Vagina (tissue), 2 donors: ENCODE data around the gene ALB. TPM values are rescaled to one million over a fixed set of nuclear protein-coding genes. Genes with fewer than 3 reads are reported as not detected.

Experiments used
- DNase-seq, 2 donors: peaks; one replicate each; pipeline ENCODE4 v3.0.0-alpha.2; 2017; ENCODE audit errors: extremely low spot score in 2 of 2
- H3K27ac ChIP-seq: fragments of 200-600 bp; sonication (generic); one replicate; pipeline ENCODE4 v1.5.1; 2019
- H3K27me3 ChIP-seq: fragments of 200-600 bp; sonication (generic); one replicate; pipeline ENCODE4 v1.5.1; 2019
- H3K36me3 ChIP-seq, 2 donors: fragments of 200-600 bp; sonication (generic); one replicate each; pipeline ENCODE4 v1.5.1; 2017 to 2019
- H3K4me1 ChIP-seq: fragments of 200-600 bp; sonication (generic); one replicate; pipeline ENCODE4 v1.5.1; 2019
- H3K4me3 ChIP-seq, 2 donors: fragments of 200-600 bp; sonication (generic); 1 replicate in 1 of 2; 2 replicates in 1 of 2; pipeline ENCODE4 v1.5.1; 2016 to 2019
- H3K9me3 ChIP-seq: fragments of 200-600 bp; sonication (generic); one replicate; pipeline ENCODE4 v1.5.1; 2019
- POLR2A ChIP-seq, 2 donors: fragments of 450-650 bp; IDR thresholded peaks; one replicate each; pipeline ENCODE4 v1.6.1; 2017; ENCODE audit warnings: antibody characterized with exemption in 2 of 2, mild to moderate bottlenecking in 2 of 2, moderate library complexity in 2 of 2
- POLR2AphosphoS5 ChIP-seq, 2 donors: sonication (generic); formaldehyde crosslinking; IDR thresholded peaks; one replicate each; pipeline ENCODE4 v1.9.0; 2017; ENCODE audit warnings: antibody characterized with exemption in 2 of 2, mild to moderate bottlenecking in 2 of 2, low read depth in 1 of 2; ENCODE audit not compliant: insufficient read depth in 1 of 2
- intact Hi-C: fragments of 100-400 bp; cut with DNase I; formaldehyde crosslinking; loops from one replicate; pipeline ENCODE4 v1.15.1; 2023
- total RNA-seq: library from RNA; depleted of rRNA; stranded (reverse); fragments of >200 nt; gene quantifications from one replicate; pipeline ENCODE4 v1.2.3, GENCODE V29; 2016
- TF ChIP-seq, protein P1 (sequence below), 3 experiments: fragments of 450-650 bp in 2 of 3; fragments of 200-600 bp in 1 of 3; sonication (generic) in 1 of 3; IDR thresholded peaks; one replicate each; pipeline ENCODE4 v1.5.1; 2017 to 2019; ENCODE audit warnings: antibody characterized with exemption in 3 of 3, mild to moderate bottlenecking in 2 of 3, moderate library complexity in 2 of 3

ALB gene
- total RNA-seq, 1 donor from 2014 or later: not detected

DNA sequence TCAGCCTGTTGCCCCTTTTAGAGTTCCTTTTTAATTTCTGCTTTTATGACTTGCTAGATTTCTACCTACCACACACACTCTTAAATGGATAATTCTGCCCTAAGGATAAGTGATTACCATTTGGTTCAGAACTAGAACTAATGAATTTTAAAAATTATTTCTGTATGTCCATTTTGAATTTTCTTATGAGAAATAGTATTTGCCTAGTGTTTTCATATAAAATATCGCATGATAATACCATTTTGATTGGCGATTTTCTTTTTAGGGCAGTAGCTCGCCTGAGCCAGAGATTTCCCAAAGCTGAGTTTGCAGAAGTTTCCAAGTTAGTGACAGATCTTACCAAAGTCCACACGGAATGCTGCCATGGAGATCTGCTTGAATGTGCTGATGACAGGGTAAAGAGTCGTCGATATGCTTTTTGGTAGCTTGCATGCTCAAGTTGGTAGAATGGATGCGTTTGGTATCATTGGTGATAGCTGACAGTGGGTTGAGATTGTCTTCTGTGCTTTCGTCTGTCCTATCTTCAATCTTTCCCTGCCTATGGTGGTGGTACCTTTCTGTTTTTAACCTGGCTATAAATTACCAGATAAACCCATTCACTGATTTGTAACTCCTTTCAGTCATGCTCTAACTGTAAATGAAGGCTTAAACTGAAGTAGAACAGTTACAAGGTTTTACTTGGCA is 7.8 kb downstream of the ALB start:
- Histone ChIP-seq H3K27ac (no peak overlapping the region), H3K36me3 (no peaks in the 10 kb centered on the region), H3K4me1 (no peaks in the 10 kb centered on the region), H3K27me3 (no peaks in the 10 kb centered on the region), H3K9me3 (no peaks in the 10 kb centered on the region), H3K4me3 (no peak overlapping the region)
- intact Hi-C loops: no loop called here
- DNase-seq: no peak
- no peak for TF ChIP-seq POLR2A (IDR thresholded peaks at IDR 0.05)

DNA sequence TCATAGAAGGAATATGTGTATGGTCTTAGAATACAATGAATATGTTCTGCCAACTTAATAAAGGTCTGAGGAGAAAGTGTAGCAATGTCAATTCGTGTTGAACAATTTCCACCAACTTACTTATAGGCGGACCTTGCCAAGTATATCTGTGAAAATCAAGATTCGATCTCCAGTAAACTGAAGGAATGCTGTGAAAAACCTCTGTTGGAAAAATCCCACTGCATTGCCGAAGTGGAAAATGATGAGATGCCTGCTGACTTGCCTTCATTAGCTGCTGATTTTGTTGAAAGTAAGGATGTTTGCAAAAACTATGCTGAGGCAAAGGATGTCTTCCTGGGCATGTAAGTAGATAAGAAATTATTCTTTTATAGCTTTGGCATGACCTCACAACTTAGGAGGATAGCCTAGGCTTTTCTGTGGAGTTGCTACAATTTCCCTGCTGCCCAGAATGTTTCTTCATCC is 9.2 kb downstream of the ALB start:
- intact Hi-C loops: no loop called here
- no peak overlapping the region for H3K4me3 ChIP-seq
- no peaks in the 10 kb centered on the region for H3K36me3 ChIP-seq
- no peak for DNase-seq
- H3K9me3 ChIP-seq: no peaks in the 10 kb centered on the region
- no peaks in the 10 kb centered on the region for H3K27me3 ChIP-seq
- H3K27ac ChIP-seq: no peak overlapping the region
- TF ChIP-seq, protein P1, sequence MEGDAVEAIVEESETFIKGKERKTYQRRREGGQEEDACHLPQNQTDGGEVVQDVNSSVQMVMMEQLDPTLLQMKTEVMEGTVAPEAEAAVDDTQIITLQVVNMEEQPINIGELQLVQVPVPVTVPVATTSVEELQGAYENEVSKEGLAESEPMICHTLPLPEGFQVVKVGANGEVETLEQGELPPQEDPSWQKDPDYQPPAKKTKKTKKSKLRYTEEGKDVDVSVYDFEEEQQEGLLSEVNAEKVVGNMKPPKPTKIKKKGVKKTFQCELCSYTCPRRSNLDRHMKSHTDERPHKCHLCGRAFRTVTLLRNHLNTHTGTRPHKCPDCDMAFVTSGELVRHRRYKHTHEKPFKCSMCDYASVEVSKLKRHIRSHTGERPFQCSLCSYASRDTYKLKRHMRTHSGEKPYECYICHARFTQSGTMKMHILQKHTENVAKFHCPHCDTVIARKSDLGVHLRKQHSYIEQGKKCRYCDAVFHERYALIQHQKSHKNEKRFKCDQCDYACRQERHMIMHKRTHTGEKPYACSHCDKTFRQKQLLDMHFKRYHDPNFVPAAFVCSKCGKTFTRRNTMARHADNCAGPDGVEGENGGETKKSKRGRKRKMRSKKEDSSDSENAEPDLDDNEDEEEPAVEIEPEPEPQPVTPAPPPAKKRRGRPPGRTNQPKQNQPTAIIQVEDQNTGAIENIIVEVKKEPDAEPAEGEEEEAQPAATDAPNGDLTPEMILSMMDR (IDR thresholded peaks at IDR 0.05): no peak
- TF ChIP-seq POLR2A (IDR thresholded peaks at IDR 0.05): no peak
- TF ChIP-seq POLR2AphosphoS5 (IDR thresholded peaks at IDR 0.05; ENCODE audit: insufficient read depth in 1 of 2, low read depth in 1 of 2): no peak
- H3K4me1 ChIP-seq: no peaks in the 10 kb centered on the region

DNA sequence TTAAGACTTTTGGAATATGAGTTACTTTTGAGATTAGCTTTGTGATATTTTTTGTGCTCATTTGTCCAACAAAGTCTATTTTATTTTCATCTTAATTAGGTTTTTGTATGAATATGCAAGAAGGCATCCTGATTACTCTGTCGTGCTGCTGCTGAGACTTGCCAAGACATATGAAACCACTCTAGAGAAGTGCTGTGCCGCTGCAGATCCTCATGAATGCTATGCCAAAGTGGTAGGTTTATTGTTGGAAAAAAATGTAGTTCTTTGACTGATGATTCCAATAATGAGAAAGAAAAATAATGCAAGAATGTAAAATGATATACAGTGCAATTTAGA is 10.8 kb downstream of the ALB start:
- Histone ChIP-seq H3K4me1 (no peaks in the 10 kb centered on the region), H3K27ac (no peak overlapping the region), H3K4me3 (no peak overlapping the region), H3K27me3 (no peaks in the 10 kb centered on the region), H3K36me3 (no peaks in the 10 kb centered on the region), H3K9me3 (no peaks in the 10 kb centered on the region)
- no peak for DNase-seq
- intact Hi-C loops: no loop called here
- TF ChIP-seq POLR2AphosphoS5 (IDR thresholded peaks at IDR 0.05; ENCODE audit: insufficient read depth in 1 of 2, low read depth in 1 of 2) (no peak), POLR2A (IDR thresholded peaks at IDR 0.05) (no peak)
- TF ChIP-seq, protein P1 (IDR thresholded peaks at IDR 0.05): no peak

DNA sequence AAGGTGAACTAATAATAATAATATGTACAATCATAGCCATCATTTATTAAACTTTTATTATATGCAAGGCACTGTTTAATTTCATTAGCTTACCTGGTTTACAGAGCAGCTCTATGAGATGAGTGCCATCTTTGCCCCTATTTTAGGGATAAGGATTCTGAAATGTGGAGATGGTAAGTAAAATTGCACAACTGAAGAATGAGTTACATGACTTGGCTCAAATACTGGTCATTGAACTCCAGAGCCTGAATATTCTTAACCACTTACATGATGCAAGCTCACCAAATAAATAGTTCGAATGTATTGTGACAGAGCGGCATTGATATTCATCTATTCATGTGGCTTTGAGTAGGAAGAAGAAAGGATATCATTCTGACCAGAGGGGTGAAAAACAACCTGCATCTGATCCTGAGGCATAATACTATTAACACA is 11.7 kb downstream of the ALB start:
- TF ChIP-seq POLR2A (IDR thresholded peaks at IDR 0.05) (no peak), POLR2AphosphoS5 (IDR thresholded peaks at IDR 0.05; ENCODE audit: insufficient read depth in 1 of 2, low read depth in 1 of 2) (no peak)
- TF ChIP-seq, protein P1 (IDR thresholded peaks at IDR 0.05): no peak
- no peak for DNase-seq
- no peaks in the 10 kb centered on the region for H3K4me1 ChIP-seq
- no peak overlapping the region for H3K27ac ChIP-seq
- no peaks in the 10 kb centered on the region for H3K36me3 ChIP-seq
- H3K27me3 ChIP-seq: no peaks in the 10 kb centered on the region
- intact Hi-C loops: no loop called here
- no peaks in the 10 kb centered on the region for H3K9me3 ChIP-seq
- no peak overlapping the region for H3K4me3 ChIP-seq

DNA sequence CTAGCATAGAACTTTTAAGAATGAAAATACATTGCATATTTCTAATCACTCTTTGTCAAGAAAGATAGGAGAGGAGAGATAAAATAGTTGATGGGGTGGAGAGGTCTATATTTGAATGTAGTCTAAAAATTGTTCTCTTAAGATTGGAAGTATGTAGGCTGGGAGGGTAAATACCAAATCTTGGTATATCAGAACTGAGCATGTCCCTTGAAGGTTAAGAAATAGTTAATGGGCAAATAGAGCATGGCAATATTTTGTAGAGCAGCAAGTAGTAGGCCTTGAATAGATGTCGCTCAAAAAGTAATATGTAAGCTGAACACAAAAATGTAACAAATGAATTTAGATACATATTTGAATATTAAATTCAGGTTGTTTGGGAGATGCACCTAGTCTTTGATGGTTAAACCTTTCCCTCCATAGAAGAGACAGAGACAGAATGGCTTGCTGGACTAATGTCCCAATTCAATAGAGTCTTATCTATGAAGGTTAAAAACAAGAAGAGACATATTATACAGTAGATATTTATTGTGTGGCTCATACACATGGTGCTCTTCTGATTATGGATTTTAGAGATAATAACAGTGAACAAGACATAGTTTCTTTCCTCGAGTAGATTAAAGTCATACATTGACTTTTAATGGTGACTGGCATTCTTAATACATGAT is 12.5 kb downstream of the ALB start:
- no peak for TF ChIP-seq POLR2AphosphoS5 (IDR thresholded peaks at IDR 0.05; ENCODE audit: insufficient read depth in 1 of 2, low read depth in 1 of 2)
- no peak for TF ChIP-seq POLR2A (IDR thresholded peaks at IDR 0.05)
- TF ChIP-seq, protein P1 (IDR thresholded peaks at IDR 0.05): no peak
- no peak overlapping the region for H3K27ac ChIP-seq
- H3K9me3 ChIP-seq: no peaks in the 10 kb centered on the region
- no peak overlapping the region for H3K4me3 ChIP-seq
- DNase-seq: no peak
- intact Hi-C loops: no loop called here
- no peaks in the 10 kb centered on the region for H3K27me3 ChIP-seq
- no peaks in the 10 kb centered on the region for H3K4me1 ChIP-seq
- no peaks in the 10 kb centered on the region for H3K36me3 ChIP-seq
